Urinary bladder (tissue), 4 donors: Measurements from ENCODE around the gene PPP2R2C. TPM values are rescaled to one million over a fixed set of nuclear protein-coding genes. Genes with fewer than 3 reads are reported as not detected.

Experiments
- DNase-seq: peaks from one replicate; pipeline ENCODE4 v3.0.0-alpha.2; 2015; ENCODE audit errors: extremely low spot score
- H3K27ac ChIP-seq: one replicate; pipeline ENCODE4 v1.5.1; 2013; ENCODE audit warnings: low read depth, mild to moderate bottlenecking, moderate library complexity
- H3K36me3 ChIP-seq: one replicate; pipeline ENCODE4 v1.6.1; 2013; ENCODE audit warnings: mild to moderate bottlenecking, moderate library complexity; ENCODE audit not compliant: insufficient read depth
- H3K4me1 ChIP-seq: one replicate; pipeline ENCODE4 v1.6.1; 2013; ENCODE audit warnings: mild to moderate bottlenecking, moderate library complexity; ENCODE audit not compliant: insufficient read depth
- H3K4me3 ChIP-seq: one replicate; pipeline ENCODE4 v1.5.1; 2013; ENCODE audit warnings: low read depth, low read length
- WGBS: extraction: QIAGEN DNeasy Blood & Tissue Kit; methylation state at CpG from one replicate; pipeline ENCODE4 v1.1.7; 2013; 5-methylcytosine and 5-hydroxymethylcytosine counted together
- polyA plus RNA-seq: library from polyadenylated mRNA; stranded (reverse); fragments of 200-250 nt; gene quantifications from one replicate; pipeline ENCODE4 v1.2.3, GENCODE V29; 2013
- total RNA-seq: library from RNA; depleted of rRNA; stranded (reverse); fragments of >200 nt; gene quantifications from one replicate; pipeline ENCODE4 v1.2.3, GENCODE V29; 2014
- donor health status: healthy with polysubstance abuse.
- donor health status: healthy.

Gene PPP2R2C
- total and polyA plus RNA-seq, 2 donors = 0.94 to 3.0 TPM

- no peak for DNase-seq
- WGBS = 80% methylated on average over 16 of the region's 16 CpGs
- no peaks in the 10 kb centered on the region for H3K36me3 ChIP-seq
Measured at GRCh38 chr4:6393544-6394475, 78.6 kb downstream of the PPP2R2C start.

GRCh38 chr4:6393066-6393465, 79.3 kb downstream of the PPP2R2C start:
- WGBS = 71% methylated on average over 6 of the region's 6 CpGs
- Histone ChIP-seq H3K27ac (no peak overlapping the region), H3K36me3 (no peaks in the 10 kb centered on the region), H3K4me1 (no peaks in the 10 kb centered on the region), H3K4me3 (no peak overlapping the region)
- DNase-seq = no peak

More at GRCh38 chr4:6393544-6394475, 78.6 kb downstream of the PPP2R2C start:
- Histone ChIP-seq H3K4me1 (no peaks in the 10 kb centered on the region), H3K27ac (no peak overlapping the region), H3K4me3 (no peak overlapping the region)

GRCh38 chr4:6392407-6392806, 80.0 kb downstream of the PPP2R2C start:
- Histone ChIP-seq H3K4me1 (no peaks in the 10 kb centered on the region), H3K27ac (no peak overlapping the region), H3K4me3 (no peak overlapping the region), H3K36me3 (no peaks in the 10 kb centered on the region)
- WGBS = 89% methylated on average over 7 of the region's 7 CpGs
- DNase-seq = no peak

- H3K36me3 ChIP-seq = no peaks in the 10 kb centered on the region
- WGBS = 77% methylated on average over 9 of the region's 9 CpGs
- no peak overlapping the region for H3K27ac ChIP-seq
- no peak for DNase-seq
- no peak overlapping the region for H3K4me3 ChIP-seq
- H3K4me1 ChIP-seq = no peaks in the 10 kb centered on the region
Measured at GRCh38 chr4:6391852-6392188, 80.6 kb downstream of the PPP2R2C start.

- H3K4me3 ChIP-seq = no peak overlapping the region
- 60% methylated on average over 15 of the region's 15 CpGs for WGBS
- DNase-seq = no peak
- H3K36me3 ChIP-seq = no peaks in the 10 kb centered on the region
- no peak overlapping the region for H3K27ac ChIP-seq
- no peaks in the 10 kb centered on the region for H3K4me1 ChIP-seq
Measured at GRCh38 chr4:6391186-6391851, 81.1 kb downstream of the PPP2R2C start.

- no peaks in the 10 kb centered on the region for H3K4me1 ChIP-seq
- no peaks in the 10 kb centered on the region for H3K36me3 ChIP-seq
- no peak overlapping the region for H3K4me3 ChIP-seq
- DNase-seq = no peak
- 19% methylated on average over 18 of the region's 18 CpGs for WGBS
- no peak overlapping the region for H3K27ac ChIP-seq
Measured at GRCh38 chr4:6390356-6390755, 82.1 kb downstream of the PPP2R2C start.

GRCh38 chr4:6389142-6389825, 83.1 kb downstream of the PPP2R2C start:
- no peak overlapping the region for H3K27ac ChIP-seq
- no peaks in the 10 kb centered on the region for H3K4me1 ChIP-seq
- H3K36me3 ChIP-seq = no peaks in the 10 kb centered on the region
- H3K4me3 ChIP-seq = no peak overlapping the region
- DNase-seq = no peak
- WGBS = 61% methylated on average over 19 of the region's 19 CpGs

- H3K27ac ChIP-seq = no peak overlapping the region
- WGBS = 61% methylated on average over 9 of the region's 9 CpGs
- H3K36me3 ChIP-seq = no peaks in the 10 kb centered on the region
- no peak for DNase-seq
- H3K4me1 ChIP-seq = no peaks in the 10 kb centered on the region
- no peak overlapping the region for H3K4me3 ChIP-seq
Measured at GRCh38 chr4:6388713-6389112, 83.7 kb downstream of the PPP2R2C start.

- WGBS = 84% methylated on average over 5 of the region's 5 CpGs
- DNase-seq = no peak
- no peaks in the 10 kb centered on the region for H3K4me1 ChIP-seq
- no peak overlapping the region for H3K27ac ChIP-seq
- H3K4me3 ChIP-seq = no peak overlapping the region
- no peaks in the 10 kb centered on the region for H3K36me3 ChIP-seq
Measured at GRCh38 chr4:6387946-6388345, 84.5 kb downstream of the PPP2R2C start.

- peak; percentile 32 for DNase-seq
- WGBS = 29% methylated on average over 7 of the region's 7 CpGs
Measured at GRCh38 chr4:6386091-6386490, 86.3 kb downstream of the PPP2R2C start.

GRCh38 chr4:6385288-6385687, 87.1 kb downstream of the PPP2R2C start:
- DNase-seq = no peak
- 97% methylated on average over 2 of the region's 2 CpGs for WGBS
- no peak overlapping the region for H3K4me3 ChIP-seq
- H3K27ac ChIP-seq = no peak overlapping the region
- H3K4me1 ChIP-seq = no peaks in the 10 kb centered on the region
- no peaks in the 10 kb centered on the region for H3K36me3 ChIP-seq

More at GRCh38 chr4:6386091-6386490, 86.3 kb downstream of the PPP2R2C start:
- no peaks in the 10 kb centered on the region for H3K4me1 ChIP-seq
- H3K27ac ChIP-seq = no peak overlapping the region
- H3K4me3 ChIP-seq = no peak overlapping the region
- no peaks in the 10 kb centered on the region for H3K36me3 ChIP-seq

GRCh38 chr4:6384541-6384940, 87.9 kb downstream of the PPP2R2C start:
- Histone ChIP-seq H3K36me3 (no peaks in the 10 kb centered on the region), H3K4me3 (no peak overlapping the region), H3K27ac (no peak overlapping the region), H3K4me1 (no peaks in the 10 kb centered on the region)
- DNase-seq = no peak
- 85% methylated on average over 3 of the region's 3 CpGs for WGBS

- no peak for DNase-seq
- WGBS = 77% methylated on average over 9 of the region's 9 CpGs
- no peak overlapping the region for H3K4me3 ChIP-seq
- H3K27ac ChIP-seq = no peak overlapping the region
- no peaks in the 10 kb centered on the region for H3K4me1 ChIP-seq
- H3K36me3 ChIP-seq = no peaks in the 10 kb centered on the region
Measured at GRCh38 chr4:6383929-6384328, 88.5 kb downstream of the PPP2R2C start.

- Histone ChIP-seq H3K4me3 (no peak overlapping the region), H3K4me1 (no peaks in the 10 kb centered on the region), H3K27ac (no peak overlapping the region), H3K36me3 (no peaks in the 10 kb centered on the region)
- DNase-seq = no peak
- WGBS = 75% methylated on average over 10 of the region's 10 CpGs
Measured at GRCh38 chr4:6383009-6383404, 89.4 kb downstream of the PPP2R2C start.
